Stimulated activated CD4-positive, alpha-beta T cell treated with anti-CD3 and anti-CD28 coated beads, Interleukin-4, amount 100 ng/mL, for 4 hours (primary cell): ENCODE data around the gene AKAP8L.
"Not testable (repeated sequence)": the region's sequence is repeated elsewhere in the genome, so short reads cannot be mapped to it uniquely, and the experiment has no call there.

Source experiments
- DNase-seq, 2 experiments: peaks; one replicate each; pipeline ENCODE4 v3.0.0-alpha.2; 2020

AKAP8L gene

DNA sequence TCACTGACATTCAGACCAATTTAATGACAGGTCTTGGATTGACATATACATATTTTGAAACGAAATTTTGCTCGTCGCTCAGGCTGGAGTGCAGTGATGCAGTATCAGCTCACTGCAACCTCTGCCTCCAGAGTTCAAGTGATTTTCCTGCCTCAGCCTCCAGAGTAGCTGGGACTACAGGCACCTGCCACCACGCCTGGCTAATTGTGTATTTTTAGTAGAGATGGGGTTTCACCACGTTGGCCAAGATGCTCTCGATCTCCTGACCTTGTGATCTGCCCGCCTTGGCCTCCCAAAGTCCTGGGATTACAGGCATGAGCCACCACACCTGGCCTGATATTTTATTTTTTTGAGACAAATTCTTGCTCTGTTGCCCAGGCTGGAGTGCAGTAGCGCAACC is 66.3 kb downstream of the AKAP8L start:
- DNase-seq: not testable (repeated sequence)

GRCh38 chr19:15341328-15341727 is 77.5 kb downstream of the AKAP8L start:
- DNase-seq: not testable (repeated sequence)

DNA sequence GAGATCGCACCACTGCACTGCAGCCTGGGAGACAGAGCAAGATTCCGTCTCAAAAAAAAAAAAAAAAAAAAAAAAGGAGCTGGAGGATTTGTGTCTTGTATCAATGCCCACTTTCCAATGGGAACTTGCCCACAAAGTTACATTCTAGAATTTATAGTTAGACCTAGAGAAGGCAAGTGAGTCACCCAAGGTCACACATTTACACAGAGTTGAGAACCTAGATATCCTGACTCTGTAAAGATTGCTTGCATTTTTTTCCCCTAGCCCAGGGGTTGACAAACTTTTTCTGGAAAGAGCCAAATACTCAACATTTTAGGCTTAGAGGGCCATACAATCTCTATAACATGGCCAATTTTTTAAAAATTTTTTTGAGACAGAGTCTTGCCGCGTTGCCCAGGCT is 78.7 kb downstream of the AKAP8L start:
- no peak for DNase-seq

GRCh38 chr19:15337202-15337601 is 81.6 kb downstream of the AKAP8L start:
- no peak for DNase-seq

DNA sequence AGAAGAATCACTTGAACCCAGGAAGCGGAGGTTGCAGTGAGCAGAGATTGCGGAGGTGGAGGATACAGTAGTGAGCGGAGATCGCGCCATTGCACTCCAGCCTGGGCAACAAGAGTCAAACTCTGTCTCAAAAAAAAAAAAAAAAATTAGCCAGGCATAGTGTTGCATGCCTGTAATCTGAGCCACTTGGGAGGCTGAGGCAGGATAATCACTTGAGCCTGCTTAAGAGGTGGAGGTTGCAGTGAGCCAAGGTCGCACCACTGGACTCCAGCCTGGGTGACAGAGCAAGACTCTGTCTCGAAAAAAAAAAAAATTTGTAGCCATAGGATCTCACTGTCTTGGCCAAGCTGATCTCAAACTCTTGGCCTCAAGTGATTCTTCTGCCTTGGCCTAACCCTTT is 82.8 kb downstream of the AKAP8L start:
- not testable (repeated sequence) for DNase-seq

- peak; percentile 72 to 82 for DNase-seq
Measured at GRCh38 chr19:15332311-15332996, 86.3 kb downstream of the AKAP8L start, which contains the start of gene BRD4. BRD4 (minus strand) TSS chr19:15332539; CDS start chr19:15273099, 59,440 bp downstream.

GRCh38 chr19:15331419-15332310 is 87.1 kb downstream of the AKAP8L start:
- DNase-seq: peak; percentile 63 to 65

- no peak for DNase-seq
Measured at GRCh38 chr19:15330801-15331418, 87.9 kb downstream of the AKAP8L start.
